HCT116 (cell line): Measurements from ENCODE around the gene SAXO2. TPM values are rescaled to one million over a fixed set of nuclear protein-coding genes. Genes with fewer than 3 reads are reported as not detected.
"Not testable (repeated sequence)": the region's sequence is repeated elsewhere in the genome, so short reads cannot be mapped to it uniquely, and the experiment has no call there.

Experiments used
- ATAC-seq: fragments of 200-7000 bp; cut with Tn5 transposase; 2 replicates; pipeline ENCODE4 v1.9.1; 2020; ENCODE audit warnings: mild to moderate bottlenecking, moderate library complexity
- BruUV-seq: library from RNA; stranded (reverse); fragments of 400-500 nt; replicated peaks from 2 replicates; lab custom pipeline; 2021; lab: Mats Ljungman, UMichigan
- CTCF ChIA-PET: fragments of 300-600 bp; sonication (Branson Sonifier 250); formaldehyde crosslinking; loops from one replicate; lab custom pipeline; 2021; ENCODE audit warnings: antibody characterized with exemption; lab: Charles Lee
- POLR2A ChIA-PET: fragments of 300-600, 350-600 bp; sonication (Branson Sonifier 250); formaldehyde crosslinking; loops from one replicate; lab custom pipeline; 2021; ENCODE audit warnings: antibody characterized with exemption; lab: Charles Lee
- RAD21 ChIA-PET, 2 experiments: fragments of 300-600 bp; sonication (Branson Sonifier 250); formaldehyde crosslinking; loops; one replicate each; lab custom pipeline; 2023; ENCODE audit warnings: low total read pairs in 2 of 2; ENCODE audit not compliant: uncharacterized antibody in 2 of 2, unreplicated experiment in 2 of 2, low non-redundant PET in 1 of 2; lab: Charles Lee
- DNase-seq: peaks from one replicate; pipeline ENCODE4 v3.0.0-alpha.2; 2010; ENCODE audit warnings: low read depth, low spot score
- H2AFZ ChIP-seq: fragments of 200-600 bp; shearing (Covaris generic), sonication (generic); 2 replicates; pipeline ENCODE4 v1.6.1; 2017; ENCODE audit warnings: low read depth, mixed run types, mixed read lengths, antibody characterized with exemption, low read length; ENCODE audit not compliant: poor library complexity, severe bottlenecking
- H3K27ac ChIP-seq: 2 replicates; pipeline ENCODE4 v1.5.1; 2012; ENCODE audit warnings: low read depth, low read length
- H3K27me3 ChIP-seq: fragments of 200-600 bp; sonication (generic); 2 replicates; pipeline ENCODE4 v1.6.1; 2016; ENCODE audit warnings: mixed run types, low read length, mixed read lengths; ENCODE audit not compliant: insufficient read depth
- H3K36me3 ChIP-seq, 2 experiments: fragments of 200-500 bp in 1 of 2; fragments of 200-600 bp in 1 of 2; sonication (Bioruptor generic) in 1 of 2; sonication (generic) in 1 of 2; 2 replicates each; pipeline versions ENCODE4 v1.5.1 to v1.6.1; 2014 to 2016; ENCODE audit warnings: low read length in 2 of 2, inconsistent platforms in 1 of 2, mixed read lengths in 1 of 2, mixed run types in 1 of 2; ENCODE audit not compliant: insufficient read depth in 2 of 2, control insufficient read depth in 1 of 2
- H3K4me1 ChIP-seq, 2 experiments: fragments of 200-600 bp in 1 of 2; sonication (generic) in 1 of 2; 2 replicates each; pipeline versions ENCODE4 v1.5.1 to v1.6.1; 2012 to 2017; ENCODE audit warnings: low read length in 2 of 2, inconsistent platforms in 1 of 2, mild to moderate bottlenecking in 1 of 2, mixed read lengths in 1 of 2, mixed run types in 1 of 2, moderate library complexity in 1 of 2; ENCODE audit not compliant: insufficient read depth in 2 of 2, control insufficient read depth in 1 of 2
- H3K4me2 ChIP-seq: fragments of 200-600 bp; sonication (generic); 2 replicates; pipeline ENCODE4 v1.6.1; 2017; ENCODE audit warnings: mixed run types, low read length, mixed read lengths
- H3K4me3 ChIP-seq, 2 experiments: fragments of 200-600 bp in 1 of 2; sonication (generic) in 1 of 2; replicated peaks in 1 of 2; 2 replicates each; pipeline ENCODE4 v1.5.1; 2011 to 2016; ENCODE audit warnings: low read length in 2 of 2, control low read depth in 1 of 2, low read depth in 1 of 2, mild to moderate bottlenecking in 1 of 2, mixed read lengths in 1 of 2, mixed run types in 1 of 2
- H3K79me2 ChIP-seq: fragments of 200-600 bp; sonication (generic); 2 replicates; pipeline ENCODE4 v1.6.1; 2017; ENCODE audit warnings: mild to moderate bottlenecking, mixed run types, low read length, moderate library complexity, mixed read lengths; ENCODE audit not compliant: insufficient read depth
- H3K9ac ChIP-seq: fragments of 200-600 bp; sonication (generic); 2 replicates; pipeline ENCODE4 v1.6.1; 2016; ENCODE audit warnings: low read length, mixed read lengths
- H3K9me2 ChIP-seq: fragments of 200-600 bp; sonication (generic), shearing (Covaris generic); 2 replicates; pipeline ENCODE4 v1.6.1; 2017; ENCODE audit warnings: mixed run types, mild to moderate bottlenecking, moderate library complexity; ENCODE audit not compliant: insufficient read depth
- H3K9me3 ChIP-seq, 2 experiments: fragments of 200-500 bp in 1 of 2; fragments of 200-600 bp in 1 of 2; sonication (Bioruptor generic) in 1 of 2; sonication (generic) in 1 of 2; 2 replicates each; pipeline ENCODE4 v1.6.1; 2014 to 2017; ENCODE audit warnings: low read length in 2 of 2, mixed read lengths in 2 of 2, inconsistent platforms in 1 of 2, low read depth in 1 of 2, mild to moderate bottlenecking in 1 of 2, mixed run types in 1 of 2, moderate library complexity in 1 of 2; ENCODE audit not compliant: control insufficient read depth in 1 of 2, insufficient read depth in 1 of 2
- H4K20me1 ChIP-seq: fragments of 200-600 bp; sonication (generic), shearing (Covaris generic); 2 replicates; pipeline ENCODE4 v1.6.1; 2017; ENCODE audit warnings: mixed run types, mild to moderate bottlenecking, moderate library complexity; ENCODE audit not compliant: insufficient read depth
- intact Hi-C: fragments of 100-400 bp; cut with micrococcal nuclease; formaldehyde crosslinking; loops from 2 replicates; pipeline ENCODE4 v1.10.0; 2022
- total RNA-seq: library from RNA; stranded (reverse); gene quantifications from one replicate; pipeline ENCODE4 v1.2.1, GENCODE V29; 2021; ENCODE audit not compliant: unreplicated experiment

The SAXO2 gene
- total RNA-seq, 1 experiment from 2014 or later, result 5.7 TPM

- H3K9me3 ChIP-seq, H3K9me2 ChIP-seq, H3K9ac ChIP-seq, intact Hi-C loops, H3K27me3 ChIP-seq, H3K4me2 ChIP-seq, H4K20me1 ChIP-seq, BruUV-seq, H2AFZ ChIP-seq, ATAC-seq, CTCF ChIA-PET, H3K79me2 ChIP-seq, H3K4me1 ChIP-seq, DNase-seq, H3K4me3 ChIP-seq, POLR2A ChIA-PET, H3K27ac ChIP-seq, RAD21 ChIA-PET, H3K36me3 ChIP-seq: not testable (repeated sequence)
Observed at GRCh38 chr15:82241836-82242499, 20.6 kb upstream of the SAXO2 start.

- intact Hi-C loops, H3K9me2 ChIP-seq, H3K36me3 ChIP-seq, H2AFZ ChIP-seq, H3K27me3 ChIP-seq, H3K4me2 ChIP-seq, CTCF ChIA-PET, H3K4me3 ChIP-seq, DNase-seq, H3K9me3 ChIP-seq, H3K79me2 ChIP-seq, H3K4me1 ChIP-seq, POLR2A ChIA-PET, H3K27ac ChIP-seq, H3K9ac ChIP-seq, RAD21 ChIA-PET, BruUV-seq, ATAC-seq, H4K20me1 ChIP-seq: not testable (repeated sequence)
Observed at GRCh38 chr15:82243644-82244043, 19.0 kb upstream of the SAXO2 start.

- BruUV-seq, H4K20me1 ChIP-seq, H3K4me2 ChIP-seq, H2AFZ ChIP-seq, CTCF ChIA-PET, H3K9me2 ChIP-seq, POLR2A ChIA-PET, ATAC-seq, intact Hi-C loops, H3K27me3 ChIP-seq, H3K9me3 ChIP-seq, H3K4me1 ChIP-seq, H3K36me3 ChIP-seq, DNase-seq, H3K9ac ChIP-seq, RAD21 ChIA-PET, H3K79me2 ChIP-seq, H3K27ac ChIP-seq, H3K4me3 ChIP-seq: not testable (repeated sequence)
Observed at GRCh38 chr15:82245956-82246355, 16.7 kb upstream of the SAXO2 start.

GRCh38 chr15:82248261-82248660 is 14.4 kb upstream of the SAXO2 start:
- ATAC-seq, H3K27me3 ChIP-seq, H3K27ac ChIP-seq, RAD21 ChIA-PET, DNase-seq, H3K4me1 ChIP-seq, H4K20me1 ChIP-seq, BruUV-seq, H3K9me2 ChIP-seq, H3K79me2 ChIP-seq, H3K4me2 ChIP-seq, POLR2A ChIA-PET, H3K4me3 ChIP-seq, CTCF ChIA-PET, H2AFZ ChIP-seq, H3K9me3 ChIP-seq, H3K36me3 ChIP-seq, H3K9ac ChIP-seq, intact Hi-C loops: not testable (repeated sequence)
